GM12878 (cell line): ENCODE results near the gene RNF126. TPM values are rescaled to one million over a fixed set of nuclear protein-coding genes. Genes with fewer than 3 reads are reported as not detected.

Experiments used
- ATAC-seq: fragments of 200-7000 bp; cut with Tn5 transposase; 3 replicates; pipeline ENCODE4 v1.9.1; 2020; ENCODE audit warnings: mild to moderate bottlenecking, moderate library complexity
- BruUV-seq: library from RNA; stranded (reverse); fragments of 400-500 nt; replicated peaks from 2 replicates; lab custom pipeline; 2021; lab: Mats Ljungman, UMichigan
- CTCF ChIA-PET: fragments of 300-600 bp; sonication (Branson Sonifier 250); formaldehyde crosslinking; extraction: SDS; loops from one replicate; lab custom pipeline; 2021; ENCODE audit warnings: inconsistent platforms; lab: Yijun Ruan, JAX
- POLR2A ChIA-PET: fragments of 350-600 bp; formaldehyde crosslinking; extraction: SDS; loops from one replicate; lab custom pipeline; 2021; ENCODE audit warnings: inconsistent platforms; lab: Charles Lee
- RAD21 ChIA-PET: fragments of 300-600 bp; sonication (Branson Sonifier 250); formaldehyde crosslinking; loops from one replicate; lab custom pipeline; 2023; ENCODE audit warnings: antibody characterized with exemption; ENCODE audit not compliant: unreplicated experiment; lab: Charles Lee
- SMC1A ChIA-PET: fragments of 300-600 bp; sonication (Branson Sonifier 250); formaldehyde crosslinking; loops from one replicate; lab custom pipeline; 2023; ENCODE audit not compliant: unreplicated experiment, uncharacterized antibody; lab: Charles Lee
- DNase-seq: peaks from one replicate; pipeline ENCODE4 v3.0.0-alpha.2; 2011; ENCODE audit warnings: low read depth, low spot score
- FAIRE-seq: peaks from 3 replicates; lab custom pipeline; 2011; peaks lifted over from hg19 to GRCh38; lab: Jason Lieb, UNC
- H2AFZ ChIP-seq: 2 replicates; pipeline ENCODE4 v1.6.0; 2011; ENCODE audit warnings: low read depth, low read length, control low read depth; ENCODE audit not compliant: control insufficient read depth
- H3K27ac ChIP-seq: 2 replicates; pipeline ENCODE4 v1.5.1; 2011; ENCODE audit warnings: control low read depth; ENCODE audit not compliant: control insufficient read depth, insufficient read depth
- H3K27me3 ChIP-seq, 2 experiments: replicated peaks in 1 of 2; 2 replicates each; pipeline versions ENCODE4 v1.6.0 to v1.6.1; 2011; ENCODE audit warnings: low read length in 1 of 2; ENCODE audit not compliant: control insufficient read depth in 2 of 2, insufficient read depth in 2 of 2
- H3K36me3 ChIP-seq, 2 experiments: 2 replicates each; pipeline ENCODE4 v1.5.1; 2011; ENCODE audit warnings: low read length in 1 of 2; ENCODE audit not compliant: control insufficient read depth in 2 of 2, insufficient read depth in 2 of 2
- H3K4me1 ChIP-seq: 2 replicates; pipeline ENCODE4 v1.6.1; 2011; ENCODE audit warnings: mild to moderate bottlenecking, low read length, moderate library complexity, mixed read lengths; ENCODE audit not compliant: control insufficient read depth, insufficient read depth
- H3K4me2 ChIP-seq: 2 replicates; pipeline ENCODE4 v1.6.0; 2011; ENCODE audit warnings: control low read depth; ENCODE audit not compliant: control insufficient read depth, insufficient read depth
- H3K4me3 ChIP-seq: fragments of 200-600 bp; sonication (generic); 2 replicates; pipeline ENCODE4 v1.5.1; 2016
- H3K79me2 ChIP-seq: 2 replicates; pipeline ENCODE4 v1.6.0; 2011; ENCODE audit warnings: low read length; ENCODE audit not compliant: control insufficient read depth, insufficient read depth
- H3K9ac ChIP-seq: 2 replicates; pipeline ENCODE4 v1.8.0; 2011; ENCODE audit warnings: low read length, control low read depth, mixed read lengths; ENCODE audit not compliant: control insufficient read depth, insufficient read depth
- H3K9me3 ChIP-seq: replicated peaks from 3 replicates; pipeline ENCODE4 v1.5.1; 2011; ENCODE audit warnings: mild to moderate bottlenecking, low read length; ENCODE audit not compliant: control insufficient read depth, insufficient read depth
- H4K20me1 ChIP-seq: 2 replicates; pipeline ENCODE4 v1.6.0; 2011; ENCODE audit not compliant: control insufficient read depth, insufficient read depth
- DPF2 ChIP-seq: fragments of 450-650 bp; IDR thresholded peaks from 2 replicates; pipeline ENCODE4 v1.6.1; 2017; ENCODE audit warnings: mild to moderate bottlenecking
- WGBS: methylation state at CpG from one replicate; pipeline ENCODE4 v1.1.6; 2016; ENCODE audit warnings: low lambda C conversion rate; ENCODE audit not compliant: insufficient replicate concordance, insufficient coverage; ENCODE audit errors: missing lambda C conversion rate; 5-methylcytosine and 5-hydroxymethylcytosine counted together
- in situ Hi-C: fragments of 300-500 bp; cut with MboI; formaldehyde crosslinking; loops from 9 replicates; pipeline ENCODE4 v1.14.3; 2018; ENCODE audit warnings: mixed read lengths
- intact Hi-C: fragments of 100-400 bp; cut with micrococcal nuclease; formaldehyde crosslinking; loops from one replicate; pipeline ENCODE4 v1.14.2; 2022; ENCODE audit not compliant: unreplicated experiment
- polyA plus RNA-seq, 11 experiments: library from polyadenylated mRNA; depleted of rRNA in 4 of 11; unstranded in 6 of 11; stranded (reverse) in 5 of 11; fragments of >200 nt; fragmentation: Nextera tagmentation in 4 of 11; fragmentation: Illumina TruSeq in 1 of 11; extraction: Ambion mirVana in 4 of 11; extraction: Trizol in 1 of 11; gene quantifications; 1 replicate in 1 of 11; 2 replicates in 10 of 11; pipeline versions ENCODE4 v1.2.1 to v1.2.3, GENCODE V29; 2011 to 2016; ENCODE audit warnings: inconsistent platforms in 2 of 11, missing spikeins in 2 of 11, low read depth in 1 of 11
- total RNA-seq, 4 experiments: library from RNA; depleted of rRNA in 3 of 4; stranded (reverse); fragments of >200 nt in 3 of 4; fragmentation: Illumina TruSeq in 1 of 4; extraction: Trizol in 1 of 4; gene quantifications; 2 replicates each; pipeline versions ENCODE4 v1.2.1 to v1.2.3, GENCODE V29; 2013 to 2021
- TF ChIP-seq, protein P1 (sequence below): IDR thresholded peaks from 2 replicates; pipeline ENCODE4 v1.6.1; 2012; ENCODE audit warnings: low read depth, low read length, improper control_type of control experiment
- TF ChIP-seq, protein P2 (sequence below), 3 experiments: IDR thresholded peaks in 2 of 3; conservative IDR thresholded peaks in 1 of 3; 2 replicates each; pipeline ENCODE4 v1.5.1; 2011; ENCODE audit warnings: low read depth in 3 of 3, low read length in 3 of 3, mild to moderate bottlenecking in 3 of 3, control low read depth in 2 of 3, moderate library complexity in 2 of 3, inconsistent platforms in 1 of 3, mixed read lengths in 1 of 3; ENCODE audit not compliant: control insufficient read depth in 2 of 3, insufficient read depth in 1 of 3; ENCODE audit errors: extremely low read depth in 1 of 3
- TF ChIP-seq, protein P3 (sequence below): fragments of 450-650 bp; IDR thresholded peaks from 2 replicates; pipeline ENCODE4 v1.6.1; 2016; ENCODE audit warnings: mild to moderate bottlenecking

The RNF126 gene
- total and polyA plus RNA-seq, 10 of the 15 experiments (the other 5 are each of a cell fraction or from before 2014, with no cell fraction given): 0.45 to 100 (median 50.6) TPM

DNA sequence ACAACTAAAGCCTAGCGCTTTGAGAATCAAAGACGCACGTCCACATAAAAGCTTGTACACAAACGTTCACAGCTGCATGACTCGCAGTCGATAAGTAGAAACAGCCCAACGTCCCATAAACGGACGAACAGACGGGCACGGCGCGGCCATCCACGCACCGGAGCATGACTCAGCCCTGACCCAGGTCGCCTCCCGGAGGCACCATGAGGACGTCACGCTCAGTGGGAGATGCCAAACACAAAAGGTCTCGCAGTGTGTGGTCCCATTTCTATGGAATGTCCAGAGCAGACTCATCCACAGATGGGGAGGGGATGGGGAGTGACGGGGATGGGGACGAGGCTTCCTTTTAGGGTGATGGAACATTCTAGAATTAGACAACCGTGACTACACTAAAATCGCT, 39.0 kb downstream of the RNF126 start (continued):
- TF ChIP-seq, protein P1, sequence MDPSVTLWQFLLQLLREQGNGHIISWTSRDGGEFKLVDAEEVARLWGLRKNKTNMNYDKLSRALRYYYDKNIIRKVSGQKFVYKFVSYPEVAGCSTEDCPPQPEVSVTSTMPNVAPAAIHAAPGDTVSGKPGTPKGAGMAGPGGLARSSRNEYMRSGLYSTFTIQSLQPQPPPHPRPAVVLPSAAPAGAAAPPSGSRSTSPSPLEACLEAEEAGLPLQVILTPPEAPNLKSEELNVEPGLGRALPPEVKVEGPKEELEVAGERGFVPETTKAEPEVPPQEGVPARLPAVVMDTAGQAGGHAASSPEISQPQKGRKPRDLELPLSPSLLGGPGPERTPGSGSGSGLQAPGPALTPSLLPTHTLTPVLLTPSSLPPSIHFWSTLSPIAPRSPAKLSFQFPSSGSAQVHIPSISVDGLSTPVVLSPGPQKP: no peak

DNA sequence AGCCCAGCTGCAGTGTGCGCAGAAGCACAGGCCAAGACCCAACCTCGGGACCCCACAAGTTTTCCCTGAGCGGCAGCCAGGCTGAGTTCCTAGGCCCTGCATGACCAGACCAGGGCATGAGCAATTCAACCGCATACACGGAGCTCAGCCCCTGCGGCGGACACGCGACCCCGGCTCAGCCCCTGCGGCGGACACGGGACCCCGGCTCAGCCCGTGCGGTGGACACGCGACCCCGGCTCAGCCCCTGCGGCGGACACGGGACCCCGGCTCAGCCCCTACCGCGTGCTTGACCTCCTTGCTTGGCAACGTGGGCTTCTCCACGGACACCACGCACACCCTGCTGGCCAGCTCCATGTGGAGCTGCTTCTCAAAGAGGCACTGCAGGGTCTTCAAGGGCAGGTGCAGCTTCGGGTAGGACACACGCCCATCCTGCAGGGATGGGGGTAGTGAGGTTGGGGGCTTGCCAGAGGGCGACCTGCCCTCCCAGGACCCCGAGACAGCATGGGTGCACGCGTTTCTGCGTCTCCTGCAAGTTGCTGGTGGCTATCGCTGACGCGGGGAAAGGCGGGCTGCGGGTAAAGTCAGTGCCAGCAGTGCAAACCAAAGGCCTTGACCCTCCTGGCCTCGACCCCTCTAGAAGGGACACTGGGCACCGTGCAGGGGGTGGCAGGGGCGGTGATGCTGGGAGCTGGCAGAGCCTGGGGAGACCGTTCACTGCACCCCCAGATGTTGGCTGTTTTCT, 39.7 kb downstream of the RNF126 start:
- no peak overlapping the region for H3K4me3 ChIP-seq
- ATAC-seq (no peak), DNase-seq (no peak), FAIRE-seq (no peak)
- TF ChIP-seq, protein P2, sequence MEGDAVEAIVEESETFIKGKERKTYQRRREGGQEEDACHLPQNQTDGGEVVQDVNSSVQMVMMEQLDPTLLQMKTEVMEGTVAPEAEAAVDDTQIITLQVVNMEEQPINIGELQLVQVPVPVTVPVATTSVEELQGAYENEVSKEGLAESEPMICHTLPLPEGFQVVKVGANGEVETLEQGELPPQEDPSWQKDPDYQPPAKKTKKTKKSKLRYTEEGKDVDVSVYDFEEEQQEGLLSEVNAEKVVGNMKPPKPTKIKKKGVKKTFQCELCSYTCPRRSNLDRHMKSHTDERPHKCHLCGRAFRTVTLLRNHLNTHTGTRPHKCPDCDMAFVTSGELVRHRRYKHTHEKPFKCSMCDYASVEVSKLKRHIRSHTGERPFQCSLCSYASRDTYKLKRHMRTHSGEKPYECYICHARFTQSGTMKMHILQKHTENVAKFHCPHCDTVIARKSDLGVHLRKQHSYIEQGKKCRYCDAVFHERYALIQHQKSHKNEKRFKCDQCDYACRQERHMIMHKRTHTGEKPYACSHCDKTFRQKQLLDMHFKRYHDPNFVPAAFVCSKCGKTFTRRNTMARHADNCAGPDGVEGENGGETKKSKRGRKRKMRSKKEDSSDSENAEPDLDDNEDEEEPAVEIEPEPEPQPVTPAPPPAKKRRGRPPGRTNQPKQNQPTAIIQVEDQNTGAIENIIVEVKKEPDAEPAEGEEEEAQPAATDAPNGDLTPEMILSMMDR (IDR thresholded peaks at IDR 0.05 in 2 of 3, conservative IDR thresholded peaks at IDR 0.05 in 1 of 3; ENCODE audit: control insufficient read depth in 2 of 3, extremely low read depth in 1 of 3, insufficient read depth in 1 of 3, low read depth in 3 of 3, low read length in 3 of 3): no peak
- no peak for TF ChIP-seq DPF2
- TF ChIP-seq, protein P3, sequence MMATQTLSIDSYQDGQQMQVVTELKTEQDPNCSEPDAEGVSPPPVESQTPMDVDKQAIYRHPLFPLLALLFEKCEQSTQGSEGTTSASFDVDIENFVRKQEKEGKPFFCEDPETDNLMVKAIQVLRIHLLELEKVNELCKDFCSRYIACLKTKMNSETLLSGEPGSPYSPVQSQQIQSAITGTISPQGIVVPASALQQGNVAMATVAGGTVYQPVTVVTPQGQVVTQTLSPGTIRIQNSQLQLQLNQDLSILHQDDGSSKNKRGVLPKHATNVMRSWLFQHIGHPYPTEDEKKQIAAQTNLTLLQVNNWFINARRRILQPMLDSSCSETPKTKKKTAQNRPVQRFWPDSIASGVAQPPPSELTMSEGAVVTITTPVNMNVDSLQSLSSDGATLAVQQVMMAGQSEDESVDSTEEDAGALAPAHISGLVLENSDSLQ: no peak
- RAD21 ChIA-PET: no interaction called here
- WGBS: 89% methylated on average over 42 of the region's 44 CpGs
- no peaks in the 10 kb centered on the region for H3K79me2 ChIP-seq
- no peaks in the 10 kb centered on the region for H3K27me3 ChIP-seq
- H2AFZ ChIP-seq: no peak overlapping the region
- POLR2A ChIA-PET: no interaction called here
- SMC1A ChIA-PET: no interaction called here
- H3K36me3 ChIP-seq: peaks cover 4 to 7% of the 10 kb centered on the region in 2 experiments; a peak in 3 of 4 replicates
- no peak overlapping the region for H3K4me2 ChIP-seq
- intact Hi-C loops: no loop called here
- in situ Hi-C loops: no loop called here
- H3K9me3 ChIP-seq: no peaks in the 10 kb centered on the region; the same call in 2 of the 3 replicates
- H3K9ac ChIP-seq: no peak overlapping the region
- no peaks in the 10 kb centered on the region for H4K20me1 ChIP-seq
- no TSS peak for BruUV-seq
- no peaks in the 10 kb centered on the region for H3K4me1 ChIP-seq
- H3K27ac ChIP-seq: no peak overlapping the region
- CTCF ChIA-PET: no interaction called here
